K562 (cell line): ENCODE data around the gene SLC26A6. TPM values are rescaled to one million over a fixed set of nuclear protein-coding genes. Genes with fewer than 3 reads are reported as not detected.

Experiments used
- AFF4 ChIP-seq: sonication (generic); formaldehyde crosslinking; IDR thresholded peaks from 2 replicates; pipeline ENCODE4 v1.8.0; 2023; ENCODE audit warnings: mild to moderate bottlenecking, missing genetic modification reagents
- ATF3 ChIP-seq, 2 experiments: fragments of 450-650 bp in 1 of 2; sonication (generic) in 1 of 2; formaldehyde crosslinking in 1 of 2; IDR thresholded peaks in 1 of 2; conservative IDR thresholded peaks in 1 of 2; 2 replicates each; pipeline versions ENCODE4 v1.6.1 to v1.8.1; 2016 to 2023; ENCODE audit warnings: mild to moderate bottlenecking in 2 of 2, moderate library complexity in 2 of 2, inconsistent platforms in 1 of 2, missing genetic modification reagents in 1 of 2
- CTBP1 ChIP-seq: fragments of 450-650 bp; IDR thresholded peaks from 2 replicates; pipeline ENCODE4 v1.6.1; 2016; ENCODE audit warnings: borderline replicate concordance
- E4F1 ChIP-seq: fragments of 250-450 bp; sonication (Bioruptor Pico); IDR thresholded peaks from 2 replicates; pipeline ENCODE4 v1.5.0; 2021; ENCODE audit warnings: mild to moderate bottlenecking, borderline replicate concordance
- MYC ChIP-seq, 2 experiments: fragments of 250-450 bp in 1 of 2; sonication (Bioruptor Pico) in 1 of 2; IDR thresholded peaks; 2 replicates each; pipeline versions ENCODE4 v1.5.1 to v1.6.1; 2012 to 2021; ENCODE audit warnings: low read depth in 2 of 2, borderline replicate concordance in 1 of 2, improper control_type of control experiment in 1 of 2, low read length in 1 of 2, mild to moderate bottlenecking in 1 of 2, moderate library complexity in 1 of 2
- PBX2 ChIP-seq, 2 experiments: IDR thresholded peaks in 1 of 2; conservative IDR thresholded peaks in 1 of 2; 2 replicates each; pipeline ENCODE4 v1.6.1; 2016; ENCODE audit warnings: low read depth in 2 of 2, mild to moderate bottlenecking in 1 of 2, missing compliant biosample characterization in 1 of 2, missing genetic modification characterization in 1 of 2, moderate library complexity in 1 of 2
- SFPQ ChIP-seq: fragments of 200-400 bp; formaldehyde crosslinking; IDR thresholded peaks from 2 replicates; pipeline ENCODE4 v1.6.1; 2017; ENCODE audit warnings: mild to moderate bottlenecking, low read depth, low read length, moderate library complexity
- SP2 ChIP-seq: IDR thresholded peaks from 2 replicates; pipeline ENCODE4 v1.6.1; 2011; ENCODE audit warnings: mild to moderate bottlenecking, low read depth, low read length, moderate library complexity; ENCODE audit not compliant: poor library complexity, severe bottlenecking; ENCODE audit errors: extremely low read depth
- ZBTB8A ChIP-seq: fragments of 450-650 bp; IDR thresholded peaks from 2 replicates; pipeline ENCODE4 v1.6.1; 2018; ENCODE audit warnings: mild to moderate bottlenecking, moderate library complexity; ENCODE audit not compliant: partially characterized antibody
- ZNF174 ChIP-seq: fragments of 250-450 bp; sonication (Bioruptor Pico); IDR thresholded peaks from 2 replicates; pipeline ENCODE4 v1.4.0; 2020; ENCODE audit warnings: mild to moderate bottlenecking
- ZZZ3 ChIP-seq: fragments of 450-650 bp; IDR thresholded peaks from 2 replicates; pipeline ENCODE4 v1.6.1; 2016; ENCODE audit warnings: antibody characterized with exemption, mild to moderate bottlenecking, moderate library complexity
- polyA plus RNA-seq, 8 experiments: library from polyadenylated mRNA; depleted of rRNA in 4 of 8; stranded (reverse) in 5 of 8; unstranded in 3 of 8; fragments of >200 nt; fragmentation: Nextera tagmentation in 2 of 8; fragmentation: Illumina TruSeq in 1 of 8; extraction: Ambion mirVana in 2 of 8; extraction: Trizol in 1 of 8; gene quantifications; 2 replicates each; pipeline versions ENCODE4 v1.2.1 to v1.2.3, GENCODE V29; 2011 to 2014; ENCODE audit warnings: inconsistent platforms in 1 of 8, missing spikeins in 1 of 8
- total RNA-seq, 7 experiments: library from RNA; depleted of rRNA in 6 of 7; stranded (reverse); fragments of >200 nt in 6 of 7; fragmentation: Illumina TruSeq in 2 of 7; extraction: Trizol in 2 of 7; gene quantifications; 2 replicates each; pipeline versions ENCODE4 v1.2.1 to v1.2.3, GENCODE V29; 2011 to 2021; ENCODE audit warnings: low replicate concordance in 1 of 7

The SLC26A6 gene
- total and polyA plus RNA-seq, 9 of the 15 experiments (the other 6 are each of a cell fraction or from before 2014, with no cell fraction given) = 2.1 to 27.2 (median 14.8) TPM

GRCh38 chr3:48661501-48662144 lies 26.4 kb upstream of the SLC26A6 start (continued):
- TF ChIP-seq ZNF174 (CRISPR knock-in tag) (no peak), SFPQ (no peak), ZZZ3 (no peak), ZBTB8A (no peak), E4F1 (no peak), SP2 (no peak), AFF4 (CRISPR knock-in tag) (peak; percentile 99), MYC (IDR thresholded peaks at IDR 0.05; ENCODE audit: low read depth, low read length) (peak; percentile 41; the same call in 1 of the 2 replicates), MYC (CRISPR knock-in tag; IDR thresholded peaks at IDR 0.05; ENCODE audit: borderline replicate concordance, low read depth) (no peak), CTBP1 (no peak), PBX2 (CRISPR knock-in tag; IDR thresholded peaks at IDR 0.05; ENCODE audit: low read depth) (peak; percentile 86), PBX2 (tag; conservative IDR thresholded peaks at IDR 0.05; ENCODE audit: low read depth) (no peak), ATF3 (IDR thresholded peaks at IDR 0.05) (no peak), ATF3 (CRISPR knock-in tag; conservative IDR thresholded peaks at IDR 0.05) (no peak)
